Esophagus muscularis mucosa (tissue), 2 donors: ENCODE measurements around the gene CDK5.

Experiments
- EP300 ChIP-seq: sonication (generic); formaldehyde crosslinking; IDR thresholded peaks from one replicate; pipeline ENCODE4 v1.6.1; 2017; ENCODE audit warnings: antibody characterized with exemption
- POLR2A ChIP-seq: fragments of 450-650 bp; IDR thresholded peaks from one replicate; pipeline ENCODE4 v1.6.1; 2017; ENCODE audit warnings: antibody characterized with exemption, moderate library complexity, mild to moderate bottlenecking, low read depth

DNA sequence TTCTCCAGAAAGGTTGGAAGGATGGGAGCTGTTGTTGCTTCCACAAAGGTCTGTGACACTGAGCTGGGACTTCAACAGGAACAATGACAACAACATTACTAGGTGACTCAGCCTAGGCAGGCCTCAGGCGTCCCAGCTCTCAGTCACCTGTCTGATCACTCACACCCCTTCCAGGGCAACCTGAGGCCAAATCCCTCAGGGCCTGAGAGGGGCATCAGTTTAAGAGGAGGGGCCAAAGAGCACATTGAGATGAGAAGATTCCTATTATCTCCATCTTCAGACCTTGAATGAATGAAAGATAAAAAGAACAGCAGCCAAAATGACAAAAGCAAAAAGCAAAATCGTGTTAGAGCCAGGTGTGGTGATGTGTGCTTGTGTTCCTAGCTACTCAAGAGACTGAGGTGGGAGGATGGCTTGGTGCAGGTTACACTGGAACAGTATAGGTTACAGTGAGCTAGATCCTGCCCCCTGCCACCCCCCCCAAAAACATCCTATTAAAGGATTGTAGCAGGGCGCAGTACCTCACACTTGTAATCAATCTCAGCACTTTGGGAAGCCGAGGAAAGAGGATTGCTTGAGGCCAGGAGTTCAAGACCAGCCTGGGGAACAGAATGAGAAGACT is 33.2 kb downstream of the CDK5 start, which contains the start of gene ATG9B:
- TF ChIP-seq EP300, result no peak
- TF ChIP-seq POLR2A, result no peak
